NCI-H1930 (cell line): Measurements from ENCODE around the gene TGFBR2.

Experiments
- DNase-seq, 2 experiments: peaks; one replicate each; lab custom pipeline; 2025; lab: John Stamatoyannopoulos, UW

The TGFBR2 gene

GRCh38 chr3:30637310-30638219 lies 31.2 kb downstream of the TGFBR2 start:
- no peak for DNase-seq

GRCh38 chr3:30638685-30639412 lies 32.4 kb downstream of the TGFBR2 start:
- DNase-seq: no peak

GRCh38 chr3:30639937-30640336 lies 33.5 kb downstream of the TGFBR2 start:
- DNase-seq: no peak

- no peak for DNase-seq
Observed at GRCh38 chr3:30640851-30641250, 34.5 kb downstream of the TGFBR2 start.

- no peak for DNase-seq
Observed at GRCh38 chr3:30641416-30642251, 35.2 kb downstream of the TGFBR2 start.

GRCh38 chr3:30642849-30643361 lies 36.5 kb downstream of the TGFBR2 start:
- no peak for DNase-seq

GRCh38 chr3:30643763-30644462 lies 37.5 kb downstream of the TGFBR2 start:
- DNase-seq: no peak

- no peak for DNase-seq
Observed at GRCh38 chr3:30644615-30645014, 38.2 kb downstream of the TGFBR2 start.

GRCh38 chr3:30645077-30645476 lies 38.7 kb downstream of the TGFBR2 start:
- no peak for DNase-seq

GRCh38 chr3:30646181-30646876 lies 39.9 kb downstream of the TGFBR2 start:
- no peak for DNase-seq

- no peak for DNase-seq
Observed at GRCh38 chr3:30646961-30647752, 40.8 kb downstream of the TGFBR2 start.

- DNase-seq: no peak
Observed at GRCh38 chr3:30648670-30649357, 42.4 kb downstream of the TGFBR2 start.

GRCh38 chr3:30649572-30650318 lies 43.3 kb downstream of the TGFBR2 start:
- DNase-seq: no peak

- no peak for DNase-seq
Observed at GRCh38 chr3:30650348-30650995, 44.1 kb downstream of the TGFBR2 start.

- no peak for DNase-seq
Observed at GRCh38 chr3:30654269-30654668, 47.9 kb downstream of the TGFBR2 start.

GRCh38 chr3:30655187-30655812 lies 48.9 kb downstream of the TGFBR2 start:
- no peak for DNase-seq

- DNase-seq: no peak
Observed at GRCh38 chr3:30656624-30657141, 50.3 kb downstream of the TGFBR2 start.
